Measurements from ENCODE around the gene SRRD. TPM values are rescaled to one million over a fixed set of nuclear protein-coding genes. Genes with fewer than 3 reads are reported as not detected.

SRRD gene
- total and polyA plus RNA-seq, 2 of the 8 experiments (the other 6 are each of a cell fraction or from before 2014, with no cell fraction given) = 17.1 to 25.3 TPM

DNA sequence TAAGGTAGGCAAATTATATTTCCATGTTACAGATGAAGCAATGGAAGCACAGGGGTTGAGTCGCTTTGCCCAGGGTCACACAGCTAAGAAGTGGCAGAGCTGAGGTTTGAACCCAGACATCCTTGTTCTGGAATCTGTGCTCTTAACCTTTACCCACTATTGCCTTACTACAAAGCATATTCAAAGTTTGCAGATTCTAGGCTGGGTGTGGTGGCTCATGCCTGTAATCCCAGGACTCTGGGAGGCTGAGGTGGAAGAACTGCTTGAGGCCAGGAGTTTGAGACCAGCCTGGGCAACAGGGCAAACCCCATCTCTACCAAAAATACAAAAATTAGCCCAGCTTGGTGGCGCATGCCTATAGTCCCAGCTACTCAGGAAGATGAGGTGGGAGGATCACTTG is 56.4 kb downstream of the SRRD start:
- no peak for FAIRE-seq
- ChIA-PET POLR2A (ENCODE audit: partially characterized antibody) (no interaction called here), CTCF (ENCODE audit: partially characterized antibody) (interaction anchor here (0.6 to 1.8 kb wide), 2 partner anchors 39 to 1000 kb away, joined by 3 to 7 read pairs; no protein-coding TSS in a partner anchor)

More for the DNA sequence above, 56.4 kb downstream of the SRRD start:
- 91% methylated on average over 2 of the region's 2 CpGs; no CpG with 5 or more reads in 1 of the 2 experiments for WGBS, 2 experiments (ENCODE audit: extremely low coverage in 1 of 2, insufficient coverage in 1 of 2, insufficient read length in 1 of 2, insufficient replicate concordance in 2 of 2, low coverage in 1 of 2, low lambda C conversion rate in 2 of 2, missing lambda C conversion rate in 1 of 2)
- TF ChIP-seq, protein P1, sequence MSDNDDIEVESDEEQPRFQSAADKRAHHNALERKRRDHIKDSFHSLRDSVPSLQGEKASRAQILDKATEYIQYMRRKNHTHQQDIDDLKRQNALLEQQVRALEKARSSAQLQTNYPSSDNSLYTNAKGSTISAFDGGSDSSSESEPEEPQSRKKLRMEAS (IDR thresholded peaks at IDR 0.05) = no peak
- TF ChIP-seq SRF (IDR thresholded peaks at IDR 0.05; ENCODE audit: low read depth, low read length) (no peak), KDM5A (IDR thresholded peaks at IDR 0.05; ENCODE audit: low read length) (no peak)
- H4K91ac ChIP-seq (replicated peaks; ENCODE audit: insufficient read length, low read length) = no peak overlapping the region
- no peak overlapping the region for H3K56ac ChIP-seq (replicated peaks; ENCODE audit: insufficient read length, low read depth, low read length)
- H4K8ac ChIP-seq (ENCODE audit: extremely low read depth, insufficient read depth, low read length) = no peak overlapping the region
- H3K23me2 ChIP-seq (ENCODE audit: low read depth, low read length) = no peaks in the 10 kb centered on the region
- H3K9ac ChIP-seq (replicated peaks in 1 of 4; ENCODE audit: extremely low read depth in 1 of 4, low read depth in 3 of 4, low read length in 3 of 4) = no peak overlapping the region
- H3K36me3 ChIP-seq (ENCODE audit: control insufficient read depth in 2 of 4, insufficient read depth in 4 of 4, low read length in 3 of 4) = peaks cover 8 to 37% (median 19%) of the 10 kb centered on the region in 4 experiments
- H3K9me3 ChIP-seq (ENCODE audit: insufficient read depth in 2 of 2, low read depth in 1 of 2, low read length in 1 of 2) = no peaks in the 10 kb centered on the region
- no peak overlapping the region for H3K18ac ChIP-seq (ENCODE audit: extremely low read depth, low read length)
- H4K20me1 ChIP-seq (replicated peaks in 1 of 2; ENCODE audit: control insufficient read depth in 1 of 2, insufficient read depth in 2 of 2, low read length in 2 of 2) = peaks cover 7 to 14% of the 10 kb centered on the region in 2 experiments
- DNase-seq (ENCODE audit: low read depth in 1 of 2, low spot score in 2 of 2) = no peak
- no peak overlapping the region for H2BK20ac ChIP-seq (ENCODE audit: low read length)
- H3K4me2 ChIP-seq (ENCODE audit: insufficient read depth in 1 of 2, low read depth in 2 of 2, low read length in 2 of 2) = no peak overlapping the region
- no peak overlapping the region for H2BK120ac ChIP-seq (replicated peaks; ENCODE audit: low read depth, low read length)
- H3K4ac ChIP-seq (replicated peaks; ENCODE audit: insufficient read length, low read depth, low read length) = no peak overlapping the region
- H2BK5ac ChIP-seq (ENCODE audit: low read depth, low read length) = no peak overlapping the region
- peaks cover 0 to 30% of the 10 kb centered on the region in 2 experiments; a peak in 2 of 4 replicates for H3K79me2 ChIP-seq (ENCODE audit: control insufficient read depth in 1 of 2, insufficient read depth in 2 of 2, low read length in 2 of 2)
- no peaks in the 10 kb centered on the region for H3K4me1 ChIP-seq (replicated peaks in 1 of 4; ENCODE audit: control insufficient read depth in 3 of 4, insufficient read depth in 4 of 4, low read length in 3 of 4)
- H4K5ac ChIP-seq (ENCODE audit: insufficient read length, low read depth, low read length) = no peak overlapping the region
- H3K23ac ChIP-seq (ENCODE audit: insufficient read length) = no peak overlapping the region
- H2BK15ac ChIP-seq (ENCODE audit: low read length) = no peak overlapping the region
- no peak overlapping the region for H3K14ac ChIP-seq (ENCODE audit: insufficient read length)
- H3K27ac ChIP-seq (ENCODE audit: low read depth, low read length) = no peak overlapping the region
- no peak overlapping the region for H3K4me3 ChIP-seq (ENCODE audit: extremely low read depth in 1 of 4, insufficient read depth in 2 of 4, low read depth in 3 of 4, low read length in 4 of 4)
- peaks cover 16% of the 10 kb centered on the region for H3K79me1 ChIP-seq (ENCODE audit: low read depth, low read length)
- no peak overlapping the region for H2AK5ac ChIP-seq (ENCODE audit: low read depth, low read length)
- no peak overlapping the region for H2BK12ac ChIP-seq (ENCODE audit: low read depth, low read length)
- no peak overlapping the region for H2AFZ ChIP-seq (ENCODE audit: low read length)
- no peaks in the 10 kb centered on the region for H3K27me3 ChIP-seq (replicated peaks in 1 of 4; ENCODE audit: control insufficient read depth in 3 of 4, extremely low read depth in 1 of 4, insufficient read depth in 3 of 4, low read length in 3 of 4)
